Neural cell (in vitro differentiated cells): ENCODE data around the gene NRROS. TPM values are rescaled to one million over a fixed set of nuclear protein-coding genes. Genes with fewer than 3 reads are reported as not detected.

Experiments
- H2AFZ ChIP-seq: fragments of 200-600, 300-800 bp; sonication (generic), shearing (Covaris generic); 2 replicates; pipeline ENCODE4 v1.6.0; 2014; ENCODE audit warnings: low read depth, mild to moderate bottlenecking, antibody characterized with exemption, low read length, moderate library complexity
- H3F3A ChIP-seq: fragments of 200-600 bp; shearing (Covaris generic); 2 replicates; pipeline ENCODE4 v1.6.1; 2016; ENCODE audit warnings: mild to moderate bottlenecking, moderate library complexity, mixed read lengths, antibody characterized with exemption, low read length; ENCODE audit not compliant: insufficient read depth, poor library complexity, severe bottlenecking
- H3K27ac ChIP-seq: fragments of 200-600, 300-800 bp; sonication (generic), shearing (Covaris generic); 2 replicates; pipeline ENCODE4 v1.5.1; 2014; ENCODE audit warnings: mild to moderate bottlenecking, low read length, moderate library complexity
- H3K27me3 ChIP-seq: fragments of 300-800, 200-600 bp; sonication (generic), shearing (Covaris generic); 2 replicates; pipeline ENCODE4 v1.6.0; 2014; ENCODE audit warnings: mild to moderate bottlenecking, low read depth, low read length, moderate library complexity; ENCODE audit not compliant: insufficient read depth
- H3K36me3 ChIP-seq: fragments of 300-800, 200-600 bp; sonication (generic), shearing (Covaris generic); 2 replicates; pipeline ENCODE4 v1.5.1; 2014; ENCODE audit warnings: mild to moderate bottlenecking, antibody characterized with exemption, low read length, moderate library complexity; ENCODE audit not compliant: insufficient read depth
- H3K4me2 ChIP-seq: fragments of 300-800, 200-600 bp; sonication (generic), shearing (Covaris generic); 2 replicates; pipeline ENCODE4 v1.6.0; 2014; ENCODE audit warnings: mild to moderate bottlenecking, low read length
- H3K4me3 ChIP-seq: fragments of 300-800, 200-600 bp; sonication (generic), shearing (Covaris generic); 2 replicates; pipeline ENCODE4 v1.5.1; 2014; ENCODE audit warnings: mild to moderate bottlenecking, low read length, moderate library complexity
- H3K79me2 ChIP-seq: fragments of 200-600 bp; shearing (Covaris generic); replicated peaks from 2 replicates; pipeline ENCODE4 v1.6.0; 2014; ENCODE audit warnings: mild to moderate bottlenecking, low read length, moderate library complexity; ENCODE audit not compliant: insufficient read depth
- H3K9ac ChIP-seq: fragments of 300-800, 200-600 bp; sonication (generic), shearing (Covaris generic); 2 replicates; pipeline ENCODE4 v1.6.1; 2016; ENCODE audit warnings: mild to moderate bottlenecking, low read length, mixed read lengths
- H3K9me2 ChIP-seq: fragments of 200-600 bp; shearing (Covaris generic); 2 replicates; pipeline ENCODE4 v1.6.1; 2016; ENCODE audit warnings: mild to moderate bottlenecking, low read length, mixed read lengths; ENCODE audit not compliant: insufficient read depth
- H3K9me3 ChIP-seq: fragments of 200-600, 300-800 bp; sonication (generic), shearing (Covaris generic); 2 replicates; pipeline ENCODE4 v1.6.1; 2016; ENCODE audit warnings: mild to moderate bottlenecking, mixed run types, low read length, moderate library complexity, mixed read lengths
- H4K20me1 ChIP-seq: fragments of 200-600 bp; shearing (Covaris generic); 2 replicates; pipeline ENCODE4 v1.6.1; 2016; ENCODE audit warnings: mild to moderate bottlenecking, mixed run types; ENCODE audit not compliant: insufficient read depth
- EP300 ChIP-seq: fragments of 450-650 bp; conservative IDR thresholded peaks from 2 replicates; pipeline ENCODE4 v1.6.1; 2014; ENCODE audit warnings: antibody characterized with exemption, mild to moderate bottlenecking, moderate library complexity; ENCODE audit not compliant: poor library complexity, severe bottlenecking
- EZH2 ChIP-seq: fragments of 200-600, 300-800 bp; shearing (Covaris generic), sonication (generic); IDR thresholded peaks from 2 replicates; pipeline ENCODE4 v1.6.1; 2014; ENCODE audit warnings: antibody characterized with exemption, low read length, borderline replicate concordance, mild to moderate bottlenecking; ENCODE audit not compliant: insufficient read depth, poor library complexity, severe bottlenecking
- MXI1 ChIP-seq: fragments of 450-650 bp; conservative IDR thresholded peaks from 2 replicates; pipeline ENCODE4 v1.6.1; 2014; ENCODE audit warnings: antibody characterized with exemption, mild to moderate bottlenecking; ENCODE audit not compliant: poor library complexity, severe bottlenecking
- POLR2AphosphoS5 ChIP-seq: IDR thresholded peaks from 2 replicates; pipeline ENCODE4 v1.6.1; 2012
- RAD21 ChIP-seq: fragments of 450-650 bp; conservative IDR thresholded peaks from 2 replicates; pipeline ENCODE4 v1.6.1; 2014; ENCODE audit warnings: antibody characterized with exemption, mild to moderate bottlenecking, moderate library complexity
- SMC3 ChIP-seq: fragments of 450-650 bp; conservative IDR thresholded peaks from 2 replicates; pipeline ENCODE4 v1.6.1; 2014; ENCODE audit warnings: antibody characterized with exemption, mild to moderate bottlenecking, moderate library complexity; ENCODE audit not compliant: poor library complexity
- TAF1 ChIP-seq: IDR thresholded peaks from 2 replicates; pipeline ENCODE4 v1.6.1; 2012; ENCODE audit warnings: low read depth
- polyA plus RNA-seq: library from polyadenylated mRNA; depleted of rRNA; stranded (reverse); fragments of >200 nt; gene quantifications from 2 replicates; pipeline ENCODE4 v1.2.3, GENCODE V29; 2014
- TF ChIP-seq, protein P1 (sequence below): IDR thresholded peaks from 2 replicates; pipeline ENCODE4 v1.6.1; 2012; ENCODE audit warnings: borderline replicate concordance
- TF ChIP-seq, protein P2 (sequence below): fragments of 450-650 bp; IDR thresholded peaks from 2 replicates; pipeline ENCODE4 v1.5.1; 2014; ENCODE audit warnings: antibody characterized with exemption, mild to moderate bottlenecking, moderate library complexity; ENCODE audit not compliant: poor library complexity, severe bottlenecking

The NRROS gene
- polyA plus RNA-seq, 1 donor from 2014 or later = not detected

- no peaks in the 10 kb centered on the region for H3K9me3 ChIP-seq
- H3K9ac ChIP-seq = no peak overlapping the region
- H3K27ac ChIP-seq = no peak overlapping the region
- no peaks in the 10 kb centered on the region for H4K20me1 ChIP-seq
- H3K9me2 ChIP-seq = no peaks in the 10 kb centered on the region
- TF ChIP-seq RAD21 (no peak), POLR2AphosphoS5 (no peak), EZH2 (no peak), EP300 (no peak), SMC3 (no peak)
- TF ChIP-seq, protein P1, sequence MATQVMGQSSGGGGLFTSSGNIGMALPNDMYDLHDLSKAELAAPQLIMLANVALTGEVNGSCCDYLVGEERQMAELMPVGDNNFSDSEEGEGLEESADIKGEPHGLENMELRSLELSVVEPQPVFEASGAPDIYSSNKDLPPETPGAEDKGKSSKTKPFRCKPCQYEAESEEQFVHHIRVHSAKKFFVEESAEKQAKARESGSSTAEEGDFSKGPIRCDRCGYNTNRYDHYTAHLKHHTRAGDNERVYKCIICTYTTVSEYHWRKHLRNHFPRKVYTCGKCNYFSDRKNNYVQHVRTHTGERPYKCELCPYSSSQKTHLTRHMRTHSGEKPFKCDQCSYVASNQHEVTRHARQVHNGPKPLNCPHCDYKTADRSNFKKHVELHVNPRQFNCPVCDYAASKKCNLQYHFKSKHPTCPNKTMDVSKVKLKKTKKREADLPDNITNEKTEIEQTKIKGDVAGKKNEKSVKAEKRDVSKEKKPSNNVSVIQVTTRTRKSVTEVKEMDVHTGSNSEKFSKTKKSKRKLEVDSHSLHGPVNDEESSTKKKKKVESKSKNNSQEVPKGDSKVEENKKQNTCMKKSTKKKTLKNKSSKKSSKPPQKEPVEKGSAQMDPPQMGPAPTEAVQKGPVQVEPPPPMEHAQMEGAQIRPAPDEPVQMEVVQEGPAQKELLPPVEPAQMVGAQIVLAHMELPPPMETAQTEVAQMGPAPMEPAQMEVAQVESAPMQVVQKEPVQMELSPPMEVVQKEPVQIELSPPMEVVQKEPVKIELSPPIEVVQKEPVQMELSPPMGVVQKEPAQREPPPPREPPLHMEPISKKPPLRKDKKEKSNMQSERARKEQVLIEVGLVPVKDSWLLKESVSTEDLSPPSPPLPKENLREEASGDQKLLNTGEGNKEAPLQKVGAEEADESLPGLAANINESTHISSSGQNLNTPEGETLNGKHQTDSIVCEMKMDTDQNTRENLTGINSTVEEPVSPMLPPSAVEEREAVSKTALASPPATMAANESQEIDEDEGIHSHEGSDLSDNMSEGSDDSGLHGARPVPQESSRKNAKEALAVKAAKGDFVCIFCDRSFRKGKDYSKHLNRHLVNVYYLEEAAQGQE = no peak
- no peak overlapping the region for H3K4me3 ChIP-seq
- H3K4me2 ChIP-seq = no peak overlapping the region
- no peaks in the 10 kb centered on the region for H3K27me3 ChIP-seq
- H3K36me3 ChIP-seq = no peaks in the 10 kb centered on the region
- H3F3A ChIP-seq = no peaks in the 10 kb centered on the region
- no peak overlapping the region for H2AFZ ChIP-seq
- H3K79me2 ChIP-seq = no peaks in the 10 kb centered on the region
Measured at GRCh38 chr3:196656213-196656612, 16.7 kb downstream of the NRROS start.

- no peak overlapping the region for H3K4me2 ChIP-seq
- no peak overlapping the region for H3K9ac ChIP-seq
- no peak overlapping the region for H2AFZ ChIP-seq
- no peak overlapping the region for H3K4me3 ChIP-seq
- TF ChIP-seq SMC3 (no peak), RAD21 (no peak), TAF1 (no peak), MXI1 (no peak), POLR2AphosphoS5 (no peak), EZH2 (no peak)
- TF ChIP-seq, protein P2, sequence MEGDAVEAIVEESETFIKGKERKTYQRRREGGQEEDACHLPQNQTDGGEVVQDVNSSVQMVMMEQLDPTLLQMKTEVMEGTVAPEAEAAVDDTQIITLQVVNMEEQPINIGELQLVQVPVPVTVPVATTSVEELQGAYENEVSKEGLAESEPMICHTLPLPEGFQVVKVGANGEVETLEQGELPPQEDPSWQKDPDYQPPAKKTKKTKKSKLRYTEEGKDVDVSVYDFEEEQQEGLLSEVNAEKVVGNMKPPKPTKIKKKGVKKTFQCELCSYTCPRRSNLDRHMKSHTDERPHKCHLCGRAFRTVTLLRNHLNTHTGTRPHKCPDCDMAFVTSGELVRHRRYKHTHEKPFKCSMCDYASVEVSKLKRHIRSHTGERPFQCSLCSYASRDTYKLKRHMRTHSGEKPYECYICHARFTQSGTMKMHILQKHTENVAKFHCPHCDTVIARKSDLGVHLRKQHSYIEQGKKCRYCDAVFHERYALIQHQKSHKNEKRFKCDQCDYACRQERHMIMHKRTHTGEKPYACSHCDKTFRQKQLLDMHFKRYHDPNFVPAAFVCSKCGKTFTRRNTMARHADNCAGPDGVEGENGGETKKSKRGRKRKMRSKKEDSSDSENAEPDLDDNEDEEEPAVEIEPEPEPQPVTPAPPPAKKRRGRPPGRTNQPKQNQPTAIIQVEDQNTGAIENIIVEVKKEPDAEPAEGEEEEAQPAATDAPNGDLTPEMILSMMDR = no peak
- TF ChIP-seq, protein P1 = no peak
- H3K27ac ChIP-seq = no peak overlapping the region
- H3K9me2 ChIP-seq = no peaks in the 10 kb centered on the region
- no peaks in the 10 kb centered on the region for H4K20me1 ChIP-seq
- H3F3A ChIP-seq = no peaks in the 10 kb centered on the region
- H3K27me3 ChIP-seq = no peaks in the 10 kb centered on the region
- no peaks in the 10 kb centered on the region for H3K36me3 ChIP-seq
- H3K9me3 ChIP-seq = no peaks in the 10 kb centered on the region
- H3K79me2 ChIP-seq = no peaks in the 10 kb centered on the region
Measured at GRCh38 chr3:196659901-196660351, 20.4 kb downstream of the NRROS start.
